PC-3 (cell line): ENCODE data around the gene FLYWCH1. TPM values are rescaled to one million over a fixed set of nuclear protein-coding genes. Genes with fewer than 3 reads are reported as not detected.

Experiments used
- ATAC-seq: fragments of 200-7000 bp; cut with Tn5 transposase; 2 replicates; pipeline ENCODE4 v1.9.1; 2020; ENCODE audit warnings: mild to moderate bottlenecking, moderate library complexity
- BruUV-seq: library from RNA; stranded (reverse); fragments of 400-500 nt; replicated peaks from 2 replicates; lab custom pipeline; 2021; lab: Mats Ljungman, UMichigan
- CTCF ChIA-PET: fragments of 300-600 bp; sonication (Branson Sonifier 250); formaldehyde crosslinking; loops from one replicate; lab custom pipeline; 2022; ENCODE audit warnings: antibody characterized with exemption; lab: Charles Lee
- POLR2A ChIA-PET: fragments of 300-600 bp; sonication (Branson Sonifier 250); formaldehyde crosslinking; loops from one replicate; lab custom pipeline; 2022; ENCODE audit warnings: antibody characterized with exemption; ENCODE audit not compliant: unreplicated experiment; lab: Charles Lee
- DNase-seq: peaks from one replicate; pipeline ENCODE4 v3.0.0-alpha.2; 2015
- H2AFZ ChIP-seq: fragments of 300-600 bp; sonication (generic); 2 replicates; pipeline ENCODE4 v1.6.0; 2016; ENCODE audit warnings: antibody characterized with exemption, low read length
- H3F3A ChIP-seq: fragments of 300-600 bp; sonication (generic); one replicate; pipeline ENCODE4 v1.6.0; 2017; ENCODE audit warnings: antibody characterized with exemption, low read length, control low read depth, mild to moderate bottlenecking; ENCODE audit not compliant: unreplicated experiment
- H3K27ac ChIP-seq: fragments of 300-600 bp; sonication (generic); 2 replicates; pipeline ENCODE4 v1.5.1; 2016; ENCODE audit warnings: mild to moderate bottlenecking, low read length
- H3K27me3 ChIP-seq: fragments of 300-600 bp; sonication (generic); 2 replicates; pipeline ENCODE4 v1.6.1; 2016; ENCODE audit warnings: low read length, mixed read lengths
- H3K36me3 ChIP-seq: fragments of 300-600 bp; sonication (generic); 2 replicates; pipeline ENCODE4 v1.6.1; 2016; ENCODE audit warnings: low read depth, mixed run types, low read length, mixed read lengths
- H3K4me1 ChIP-seq: fragments of 300-600 bp; sonication (generic); 2 replicates; pipeline ENCODE4 v1.5.1; 2016; ENCODE audit warnings: low read length; ENCODE audit not compliant: insufficient read depth
- H3K4me2 ChIP-seq: fragments of 300-600 bp; sonication (generic); 2 replicates; pipeline ENCODE4 v1.6.0; 2016; ENCODE audit warnings: low read length
- H3K4me3 ChIP-seq: fragments of 300-600 bp; sonication (generic); 2 replicates; pipeline ENCODE4 v1.5.1; 2016; ENCODE audit warnings: mild to moderate bottlenecking, low read length, mixed read lengths
- H3K79me2 ChIP-seq: fragments of 300-600 bp; sonication (generic); 2 replicates; pipeline ENCODE4 v1.6.1; 2017; ENCODE audit warnings: low read length, mixed read lengths
- H3K9ac ChIP-seq: fragments of 300-600 bp; sonication (generic); 2 replicates; pipeline ENCODE4 v1.6.0; 2016; ENCODE audit warnings: mild to moderate bottlenecking, low read length
- H3K9me2 ChIP-seq: fragments of 300-600 bp; sonication (generic); replicated peaks from 2 replicates; pipeline ENCODE4 v1.6.1; 2016; ENCODE audit warnings: mixed run types, low read length, mixed read lengths
- H3K9me3 ChIP-seq: fragments of 300-600 bp; sonication (generic); 2 replicates; pipeline ENCODE4 v1.6.1; 2016; ENCODE audit warnings: low read length, mixed read lengths
- H4K20me1 ChIP-seq: fragments of 300-600 bp; sonication (generic); 2 replicates; pipeline ENCODE4 v1.6.1; 2016; ENCODE audit warnings: low read length, mixed read lengths
- EZH2 ChIP-seq: fragments of 300-600 bp; sonication (generic); IDR thresholded peaks from one replicate; pipeline ENCODE4 v1.6.1; 2017; ENCODE audit warnings: antibody characterized with exemption, mild to moderate bottlenecking, low read length; ENCODE audit not compliant: unreplicated experiment
- EZH2phosphoT487 ChIP-seq: fragments of 300-600 bp; sonication (generic); IDR thresholded peaks from 2 replicates; pipeline ENCODE4 v1.6.1; 2018; ENCODE audit warnings: mild to moderate bottlenecking, antibody characterized with exemption, low read length, borderline replicate concordance
- intact Hi-C: fragments of 100-400 bp; cut with micrococcal nuclease; formaldehyde crosslinking; loops from 2 replicates; pipeline ENCODE4 v1.9.0; 2023
- total RNA-seq: library from RNA; depleted of rRNA; stranded (reverse); fragments of >200 nt; gene quantifications from 2 replicates; pipeline ENCODE4 v1.2.3, GENCODE V29; 2014
- TF ChIP-seq, protein P1 (sequence below): fragments of 300-600 bp; sonication (generic); conservative IDR thresholded peaks from 2 replicates; pipeline ENCODE4 v1.5.1; 2017; ENCODE audit warnings: antibody characterized with exemption, low read depth, mild to moderate bottlenecking, low read length

FLYWCH1 gene
- total RNA-seq, 1 experiment from 2014 or later: 41.4 TPM

DNA sequence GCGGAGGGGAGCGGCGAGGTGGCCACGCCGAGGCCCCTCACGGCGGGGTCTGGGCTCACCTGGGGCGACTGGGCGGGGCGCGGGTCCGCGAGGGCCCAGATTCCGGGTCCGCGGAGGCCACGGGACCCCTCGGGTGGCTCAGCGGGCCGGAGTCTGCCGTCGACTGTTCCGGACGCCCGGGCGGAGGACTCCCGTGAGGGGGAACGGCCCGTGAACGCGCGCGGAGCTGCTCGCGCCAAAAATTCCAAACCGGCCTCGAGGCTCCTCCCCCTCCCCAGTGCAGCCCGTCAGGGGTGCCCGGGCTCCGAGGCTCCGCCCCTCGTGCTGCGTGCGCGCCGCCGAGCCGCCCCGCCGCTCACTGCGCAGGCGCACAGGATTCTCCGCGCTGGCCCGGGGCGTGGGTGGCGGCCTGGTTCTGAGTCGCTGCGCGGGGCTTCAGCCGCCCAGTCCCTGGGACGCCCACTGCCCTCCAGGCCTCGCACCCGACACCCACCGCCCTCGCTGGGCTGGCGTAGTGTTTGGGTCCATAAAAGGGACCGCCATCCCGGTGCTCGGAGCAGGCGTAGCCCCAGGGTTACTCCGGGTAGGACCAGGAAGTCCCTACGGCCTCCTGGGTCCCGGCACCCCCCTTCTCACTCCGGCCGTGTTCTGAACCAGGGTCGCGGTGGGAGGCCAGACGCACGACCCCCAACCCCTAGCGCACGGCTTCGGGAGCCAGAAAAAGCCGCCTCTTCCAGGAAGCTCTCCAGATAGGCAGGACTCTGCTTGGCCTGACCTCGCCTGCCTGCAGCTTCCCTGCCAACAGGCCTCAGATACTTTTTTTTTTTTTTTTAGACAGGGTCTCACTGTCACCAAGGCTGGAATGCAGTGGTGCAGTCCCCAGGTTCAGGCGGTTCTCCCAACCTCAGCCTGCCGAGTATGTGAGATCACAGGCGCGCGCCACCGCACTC is 68.8 kb downstream of the FLYWCH1 start, which contains the start of gene PKMYT1:
TSS of gene PKMYT1 (minus strand) at position 220 of the 950 bp plus-strand sequence. CDS start 789 bp downstream, outside the sequence.
- peaks cover 34% of the 10 kb centered on the region for H3K79me2 ChIP-seq
- no peaks in the 10 kb centered on the region for H3K9me3 ChIP-seq
- H3K4me3 ChIP-seq: peak within 1 kb of the TSS; percentile 93
- peak within 1 kb of the TSS; percentile 66 for H2AFZ ChIP-seq
- peak; percentile 88 for DNase-seq
- no peaks in the 10 kb centered on the region for H3F3A ChIP-seq
- H3K4me2 ChIP-seq: peak within 1 kb of the TSS; percentile 98
- peak within 1 kb of the TSS; percentile 65 for H3K27ac ChIP-seq
- ChIA-PET POLR2A (interaction anchor here (0.6 kb wide), 1 partner anchor 68 kb away, joined by 6 read pairs; no protein-coding TSS in a partner anchor), CTCF (no interaction called here)
- H3K36me3 ChIP-seq: peaks cover 5% of the 10 kb centered on the region; the same call in 1 of the 2 replicates
- H3K4me1 ChIP-seq: peaks cover 19% of the 10 kb centered on the region
- H3K9me2 ChIP-seq: no peaks in the 10 kb centered on the region
- ATAC-seq: peak; percentile 71
- TSS peak; percentile 78 for BruUV-seq
- peak within 1 kb of the TSS; percentile 98 for H3K9ac ChIP-seq
- H3K27me3 ChIP-seq: no peaks in the 10 kb centered on the region
- intact Hi-C loops: loop anchor here (1.0 kb wide), 1 partner anchor 44 kb away; the partner anchor contains the start of gene THOC6
- TF ChIP-seq EZH2phosphoT487 (no peak), EZH2 (no peak)
- H4K20me1 ChIP-seq: no peaks in the 10 kb centered on the region

DNA sequence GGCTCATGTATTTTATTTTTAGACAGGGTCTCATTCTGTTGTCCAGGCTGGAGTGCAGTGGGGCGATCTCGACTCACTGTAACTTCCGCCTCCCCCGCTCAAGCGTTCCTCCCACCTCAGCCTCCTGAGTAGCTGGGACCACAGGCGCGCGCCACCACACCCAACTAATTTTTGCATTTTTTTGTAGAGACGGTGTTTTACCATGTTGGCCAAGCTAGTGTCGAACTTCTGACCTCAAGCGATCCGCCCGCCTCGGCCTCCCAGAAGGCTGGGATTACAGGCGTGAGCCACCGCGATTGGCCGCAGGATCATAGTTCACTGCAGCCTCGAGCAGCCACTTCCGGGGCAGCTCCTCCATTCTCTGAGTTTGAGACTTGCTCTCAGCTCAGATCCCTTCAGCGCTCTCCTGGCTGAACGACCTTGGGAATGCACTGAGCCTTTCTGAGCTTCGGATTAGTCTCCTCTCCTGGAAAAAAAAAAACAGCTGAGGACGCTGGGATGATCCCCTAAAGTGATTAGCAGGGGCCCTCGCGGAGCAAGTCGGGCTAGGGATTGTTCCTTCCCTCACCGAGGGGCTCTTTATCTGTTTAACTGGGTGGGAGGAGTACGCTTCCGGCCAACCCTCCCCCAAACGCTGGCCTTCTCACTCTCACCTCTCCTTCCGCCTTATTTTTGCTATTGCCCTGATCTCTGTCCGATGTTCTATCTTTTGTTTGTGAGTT is 69.6 kb downstream of the FLYWCH1 start:
- Histone ChIP-seq H3K79me2 (peaks cover 34% of the 10 kb centered on the region), H3K9ac (peak overlapping the region; percentile 98), H3K36me3 (no peaks in the 10 kb centered on the region), H3F3A (no peaks in the 10 kb centered on the region), H3K27me3 (no peaks in the 10 kb centered on the region), H3K9me3 (no peaks in the 10 kb centered on the region), H3K4me1 (peaks cover 19% of the 10 kb centered on the region), H3K4me2 (peak overlapping the region; percentile 98), H3K4me3 (no peak overlapping the region; the same call in 1 of the 2 replicates), H3K9me2 (no peaks in the 10 kb centered on the region), H2AFZ (no peak overlapping the region), H4K20me1 (no peaks in the 10 kb centered on the region), H3K27ac (no peak overlapping the region)
- CTCF ChIA-PET: no interaction called here
- DNase-seq (no peak), ATAC-seq (no peak)
- TF ChIP-seq EZH2phosphoT487 (no peak), EZH2 (no peak)
- TF ChIP-seq, protein P1, sequence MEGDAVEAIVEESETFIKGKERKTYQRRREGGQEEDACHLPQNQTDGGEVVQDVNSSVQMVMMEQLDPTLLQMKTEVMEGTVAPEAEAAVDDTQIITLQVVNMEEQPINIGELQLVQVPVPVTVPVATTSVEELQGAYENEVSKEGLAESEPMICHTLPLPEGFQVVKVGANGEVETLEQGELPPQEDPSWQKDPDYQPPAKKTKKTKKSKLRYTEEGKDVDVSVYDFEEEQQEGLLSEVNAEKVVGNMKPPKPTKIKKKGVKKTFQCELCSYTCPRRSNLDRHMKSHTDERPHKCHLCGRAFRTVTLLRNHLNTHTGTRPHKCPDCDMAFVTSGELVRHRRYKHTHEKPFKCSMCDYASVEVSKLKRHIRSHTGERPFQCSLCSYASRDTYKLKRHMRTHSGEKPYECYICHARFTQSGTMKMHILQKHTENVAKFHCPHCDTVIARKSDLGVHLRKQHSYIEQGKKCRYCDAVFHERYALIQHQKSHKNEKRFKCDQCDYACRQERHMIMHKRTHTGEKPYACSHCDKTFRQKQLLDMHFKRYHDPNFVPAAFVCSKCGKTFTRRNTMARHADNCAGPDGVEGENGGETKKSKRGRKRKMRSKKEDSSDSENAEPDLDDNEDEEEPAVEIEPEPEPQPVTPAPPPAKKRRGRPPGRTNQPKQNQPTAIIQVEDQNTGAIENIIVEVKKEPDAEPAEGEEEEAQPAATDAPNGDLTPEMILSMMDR: no peak
- no TSS peak for BruUV-seq
- POLR2A ChIA-PET: no interaction called here
- intact Hi-C loops: no loop called here

DNA sequence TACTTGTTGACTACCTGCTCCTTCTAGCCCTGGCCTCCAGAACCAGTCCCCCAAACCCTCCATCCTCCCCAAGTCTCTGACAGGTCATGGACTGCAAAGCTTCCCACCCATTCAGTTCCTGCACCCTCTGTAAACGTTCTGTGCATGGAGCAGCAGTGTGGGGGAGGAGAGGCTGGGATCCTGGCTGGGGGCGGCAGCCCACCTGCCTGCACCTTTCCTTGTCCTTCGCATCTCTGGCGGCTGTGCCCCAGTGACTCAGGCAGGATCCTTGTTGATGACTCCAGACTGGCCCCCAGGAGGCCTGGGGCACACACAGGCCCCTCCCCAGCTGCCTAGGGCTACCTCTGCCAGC is 70.1 kb downstream of the FLYWCH1 start:
- Histone ChIP-seq H4K20me1 (no peaks in the 10 kb centered on the region), H3K79me2 (peaks cover 30% of the 10 kb centered on the region), H3K9me3 (no peaks in the 10 kb centered on the region), H3K9ac (no peak overlapping the region), H3K27ac (no peak overlapping the region), H3K36me3 (no peaks in the 10 kb centered on the region), H2AFZ (no peak overlapping the region), H3K27me3 (no peaks in the 10 kb centered on the region), H3K4me1 (peaks cover 19% of the 10 kb centered on the region), H3K4me2 (no peak overlapping the region), H3K4me3 (no peak overlapping the region), H3F3A (no peaks in the 10 kb centered on the region), H3K9me2 (no peaks in the 10 kb centered on the region)
- intact Hi-C loops: no loop called here
- BruUV-seq: no TSS peak
- ChIA-PET CTCF (no interaction called here), POLR2A (no interaction called here)
- ATAC-seq: no peak
- TF ChIP-seq, protein P1: no peak
- no peak for TF ChIP-seq EZH2
- no peak for TF ChIP-seq EZH2phosphoT487
- DNase-seq: no peak
